ENCODE results near the gene GOLGA6L22. TPM values are rescaled to one million over a fixed set of nuclear protein-coding genes. Genes with fewer than 3 reads are reported as not detected.
A peak's percentile ranks its signal among the peaks of the same experiment; 100 is the strongest.
"Not testable (repeated sequence)": the region's sequence is repeated elsewhere in the genome, so short reads cannot be mapped to it uniquely, and the experiment has no call there.

GOLGA6L22 gene, protein sequence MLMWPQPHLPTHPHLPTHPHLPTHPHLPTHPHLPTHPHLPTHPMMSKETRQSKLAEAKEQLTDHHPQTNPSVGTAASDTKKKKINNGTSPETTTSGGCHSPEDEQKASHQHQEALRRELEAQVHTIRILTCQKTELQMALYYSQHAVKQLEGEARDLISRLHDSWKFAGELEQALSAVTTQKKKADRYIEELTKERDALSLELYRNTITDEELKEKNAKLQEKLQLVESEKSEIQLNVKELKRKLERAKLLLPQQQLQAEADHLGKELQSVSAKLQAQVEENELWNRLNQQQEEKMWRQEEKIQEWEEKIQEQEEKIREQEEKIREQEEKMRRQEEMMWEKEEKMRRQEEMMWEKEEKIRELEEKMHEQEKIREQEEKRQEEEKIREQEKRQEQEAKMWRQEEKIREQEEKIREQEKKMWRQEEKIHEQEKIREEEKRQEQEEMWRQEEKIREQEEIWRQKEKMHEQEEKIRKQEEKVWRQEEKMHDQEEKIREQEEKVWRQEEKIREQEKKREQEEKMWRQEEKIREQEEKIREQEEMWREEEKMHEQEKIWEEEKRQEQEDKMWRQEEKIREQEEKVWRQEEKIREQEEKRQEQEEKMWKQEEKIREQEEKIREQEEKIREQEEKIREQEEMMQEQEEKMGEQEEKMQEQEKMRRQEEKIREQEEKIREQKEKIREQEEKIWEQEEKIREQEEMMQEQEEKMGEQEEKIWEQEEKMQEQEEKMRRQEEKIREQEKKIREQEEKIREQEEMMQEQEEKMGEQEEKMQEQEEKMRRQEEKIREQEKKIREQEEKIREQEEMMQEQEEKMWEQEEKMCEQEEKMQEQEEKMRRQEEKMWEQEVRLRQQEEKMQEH
- total RNA-seq, result not detected
- long read RNA-seq, result 0 reads

DNA sequence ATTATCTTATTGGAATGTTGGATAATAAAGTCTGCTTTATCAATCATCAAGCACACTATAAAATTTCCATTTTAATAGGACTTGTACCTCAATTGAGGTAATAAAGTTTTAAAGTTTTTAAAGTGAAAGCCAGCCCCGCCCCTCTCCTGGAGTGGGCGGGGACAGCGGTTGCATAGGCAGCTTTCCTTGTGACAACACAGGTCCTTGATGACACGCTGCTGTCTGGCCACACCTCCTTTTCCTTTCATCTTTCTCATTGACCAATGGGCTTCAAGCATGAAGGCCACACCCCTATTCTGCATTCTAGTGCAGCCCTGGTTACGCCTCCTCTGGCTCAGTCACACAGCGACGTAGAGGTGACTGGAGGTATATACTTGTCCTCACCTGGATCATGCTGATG lies at the start of gene GOLGA6L22:
Gene GOLGA6L22, plus strand, starts transcription at position 301 of the 400 bp plus-strand sequence. Its CDS starts 91 bp downstream, at position 392.
- H3K27ac ChIP-seq (replicated peaks); H3K27me3 ChIP-seq (ENCODE audit: low read depth); H3K36me3 ChIP-seq; H3K4me3 ChIP-seq; intact Hi-C loops (cut with micrococcal nuclease); DNase-seq; H3K4me1 ChIP-seq; H3K9me3 ChIP-seq (replicated peaks): not testable (repeated sequence)

DNA sequence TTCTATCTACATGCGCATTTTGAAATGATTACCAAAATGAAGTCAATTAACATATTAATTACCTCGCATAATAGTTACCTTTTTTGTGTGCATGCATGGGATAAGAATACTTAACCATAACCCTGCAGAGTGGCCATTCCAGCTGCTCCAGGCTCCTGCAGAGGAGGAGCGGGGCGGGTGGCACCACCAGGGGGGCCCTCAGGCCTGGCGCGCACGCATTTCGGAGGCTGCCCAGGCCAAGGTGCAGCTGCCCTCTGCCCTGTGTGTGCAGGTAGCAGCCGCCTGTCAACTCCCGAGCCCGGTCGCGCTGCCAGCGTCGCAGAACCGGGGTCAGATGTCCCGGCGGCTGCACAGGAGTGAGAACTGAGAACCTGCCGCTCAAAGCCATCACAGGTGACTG lies 41.4 kb upstream of the GOLGA6L22 start:
- H3K9me3 ChIP-seq (replicated peaks); H3K4me3 ChIP-seq; DNase-seq; H3K27ac ChIP-seq (replicated peaks); intact Hi-C loops (cut with micrococcal nuclease); H3K36me3 ChIP-seq; H3K27me3 ChIP-seq (ENCODE audit: low read depth); H3K4me1 ChIP-seq: not testable (repeated sequence)

DNA sequence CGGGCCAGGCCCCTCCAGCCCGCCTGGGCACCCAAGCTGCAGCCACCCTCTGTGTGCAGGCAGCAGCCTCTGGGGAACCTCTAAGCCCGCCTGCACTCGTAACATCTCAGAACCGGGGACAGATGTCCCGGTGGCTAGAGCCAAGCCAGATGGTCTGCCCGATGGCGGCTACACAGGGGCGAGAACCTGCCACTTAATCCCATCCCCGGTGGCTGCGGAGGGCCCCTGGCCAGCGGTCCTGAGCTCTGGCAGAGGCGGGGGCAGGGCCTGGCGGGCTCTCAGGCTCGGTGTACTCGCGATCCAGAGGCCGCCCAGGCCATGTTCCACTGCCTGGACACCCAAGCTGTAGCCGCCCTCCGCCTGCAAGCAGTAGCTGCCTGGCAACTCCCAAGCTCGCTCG lies 40.9 kb upstream of the GOLGA6L22 start:
- H3K27me3 ChIP-seq (ENCODE audit: low read depth); H3K36me3 ChIP-seq; H3K27ac ChIP-seq (replicated peaks); H3K4me1 ChIP-seq; H3K9me3 ChIP-seq (replicated peaks); DNase-seq; intact Hi-C loops (cut with micrococcal nuclease): not testable (repeated sequence)
- peak overlapping the region; percentile 40 for H3K4me3 ChIP-seq

DNA sequence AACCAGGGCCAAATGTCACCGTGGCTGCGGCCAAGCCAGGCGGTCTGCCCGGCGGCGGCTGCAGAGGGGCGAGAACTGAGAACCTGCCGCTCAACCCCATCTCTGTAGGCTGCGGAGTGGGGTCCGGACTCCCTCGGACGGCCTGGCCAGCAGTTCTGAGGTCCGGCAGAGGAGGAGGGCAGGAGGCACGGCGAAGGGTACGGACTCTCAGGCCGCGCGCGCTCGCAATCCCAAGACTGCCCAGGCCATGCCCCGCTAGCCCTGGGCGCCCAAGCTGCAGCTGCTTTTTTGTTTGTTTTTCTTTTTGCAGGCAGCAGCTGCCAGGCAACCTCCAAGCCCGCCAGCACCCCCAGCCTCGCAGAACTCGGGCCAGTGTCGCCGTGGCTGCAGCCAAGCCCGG lies 40.5 kb upstream of the GOLGA6L22 start:
- H3K9me3 ChIP-seq (replicated peaks); H3K27me3 ChIP-seq (ENCODE audit: low read depth); H3K4me1 ChIP-seq; intact Hi-C loops (cut with micrococcal nuclease); H3K4me3 ChIP-seq; DNase-seq; H3K36me3 ChIP-seq; H3K27ac ChIP-seq (replicated peaks): not testable (repeated sequence)

DNA sequence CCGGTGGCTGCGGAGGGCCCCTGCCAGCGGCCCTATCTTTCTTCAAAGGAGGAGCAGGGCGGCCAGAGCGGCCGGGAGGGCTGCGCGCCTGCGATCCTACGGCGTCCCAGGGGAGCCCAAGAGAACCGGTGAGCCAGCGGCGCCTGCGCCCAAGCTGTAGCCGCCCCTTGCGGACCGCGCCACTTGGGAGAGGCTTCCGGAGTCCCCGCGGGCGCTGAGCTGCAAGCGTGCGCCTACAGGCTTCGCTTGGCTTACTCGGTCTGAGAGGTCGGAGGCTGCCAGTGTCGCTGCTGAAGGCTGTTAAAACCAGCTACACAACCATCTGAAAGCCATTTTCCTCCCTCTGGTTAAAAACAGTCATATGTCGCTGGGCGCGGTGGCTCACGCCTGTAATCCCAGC lies 40.0 kb upstream of the GOLGA6L22 start:
- peak overlapping the region; percentile 46 for H3K4me3 ChIP-seq
- H3K27ac ChIP-seq (replicated peaks); DNase-seq; H3K4me1 ChIP-seq; H3K9me3 ChIP-seq (replicated peaks); H3K36me3 ChIP-seq; H3K27me3 ChIP-seq (ENCODE audit: low read depth); intact Hi-C loops (cut with micrococcal nuclease): not testable (repeated sequence)

DNA sequence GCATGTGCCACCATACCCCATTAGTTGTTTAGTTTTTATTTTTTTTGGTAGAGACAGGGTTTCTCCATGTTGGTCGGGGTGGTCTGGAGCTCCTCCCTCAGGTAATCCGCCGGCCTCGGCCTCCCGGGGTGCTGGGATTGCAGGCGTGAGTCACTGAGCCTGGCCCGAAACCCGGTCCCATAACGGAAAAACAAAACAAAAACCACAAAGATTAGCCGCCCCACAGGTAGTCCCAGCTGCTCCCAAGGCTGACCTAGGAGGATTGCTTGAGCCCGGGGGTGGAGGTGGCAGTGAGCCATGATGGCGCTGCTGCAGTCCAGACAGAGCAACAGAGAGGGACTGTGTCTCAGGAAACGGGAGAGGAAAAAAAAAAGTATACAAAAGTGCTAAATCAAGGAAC lies 38.4 kb upstream of the GOLGA6L22 start:
- H3K27ac ChIP-seq (replicated peaks); H3K4me1 ChIP-seq; H3K4me3 ChIP-seq; H3K9me3 ChIP-seq (replicated peaks); intact Hi-C loops (cut with micrococcal nuclease); DNase-seq; H3K27me3 ChIP-seq (ENCODE audit: low read depth); H3K36me3 ChIP-seq: not testable (repeated sequence)

DNA sequence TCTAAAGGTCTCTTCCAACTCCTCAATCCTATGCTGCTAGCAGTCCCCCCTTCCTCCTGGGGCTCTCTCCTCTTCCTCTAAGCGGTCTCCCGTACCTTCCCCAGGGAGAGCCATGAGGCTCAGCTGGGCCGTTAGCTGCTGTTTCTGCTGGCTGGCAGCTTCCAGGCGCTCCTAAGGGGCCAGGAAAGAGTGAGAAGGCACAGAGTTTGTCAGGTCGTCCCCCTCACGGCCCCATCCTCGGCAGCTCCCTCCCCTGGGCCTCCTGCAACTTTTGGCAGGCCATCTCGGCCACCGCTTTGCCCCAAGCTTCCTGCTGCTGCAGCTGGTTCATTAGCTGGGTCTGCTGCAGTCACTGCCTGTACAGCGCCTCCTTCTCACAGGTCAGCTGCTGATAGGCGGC lies 29.3 kb upstream of the GOLGA6L22 start:
- H3K4me1 ChIP-seq; H3K9me3 ChIP-seq (replicated peaks); H3K27ac ChIP-seq (replicated peaks); H3K4me3 ChIP-seq; H3K36me3 ChIP-seq; intact Hi-C loops (cut with micrococcal nuclease); H3K27me3 ChIP-seq (ENCODE audit: low read depth); DNase-seq: not testable (repeated sequence)

DNA sequence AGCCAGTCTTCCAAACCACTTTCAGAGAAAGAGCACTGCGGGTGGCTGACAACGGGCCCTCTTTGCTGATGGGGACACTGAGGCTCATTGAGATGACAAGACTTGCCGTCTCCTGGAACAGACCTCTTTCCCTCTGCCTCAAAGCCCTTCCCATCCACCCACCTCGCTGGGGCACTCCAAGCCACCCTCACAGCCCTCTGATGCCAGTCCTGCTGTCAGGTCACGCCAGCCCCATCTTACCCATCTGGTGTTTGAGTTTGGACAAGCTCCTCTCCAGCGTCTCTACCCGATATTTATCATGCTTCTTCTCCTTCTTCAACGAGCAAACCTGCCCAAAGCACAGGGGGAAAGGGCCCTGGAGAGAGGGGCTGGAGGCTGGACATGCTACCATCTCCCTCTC lies 27.0 kb upstream of the GOLGA6L22 start:
- H3K36me3 ChIP-seq; intact Hi-C loops (cut with micrococcal nuclease); H3K4me1 ChIP-seq; H3K27me3 ChIP-seq (ENCODE audit: low read depth); H3K27ac ChIP-seq (replicated peaks); DNase-seq; H3K9me3 ChIP-seq (replicated peaks); H3K4me3 ChIP-seq: not testable (repeated sequence)

DNA sequence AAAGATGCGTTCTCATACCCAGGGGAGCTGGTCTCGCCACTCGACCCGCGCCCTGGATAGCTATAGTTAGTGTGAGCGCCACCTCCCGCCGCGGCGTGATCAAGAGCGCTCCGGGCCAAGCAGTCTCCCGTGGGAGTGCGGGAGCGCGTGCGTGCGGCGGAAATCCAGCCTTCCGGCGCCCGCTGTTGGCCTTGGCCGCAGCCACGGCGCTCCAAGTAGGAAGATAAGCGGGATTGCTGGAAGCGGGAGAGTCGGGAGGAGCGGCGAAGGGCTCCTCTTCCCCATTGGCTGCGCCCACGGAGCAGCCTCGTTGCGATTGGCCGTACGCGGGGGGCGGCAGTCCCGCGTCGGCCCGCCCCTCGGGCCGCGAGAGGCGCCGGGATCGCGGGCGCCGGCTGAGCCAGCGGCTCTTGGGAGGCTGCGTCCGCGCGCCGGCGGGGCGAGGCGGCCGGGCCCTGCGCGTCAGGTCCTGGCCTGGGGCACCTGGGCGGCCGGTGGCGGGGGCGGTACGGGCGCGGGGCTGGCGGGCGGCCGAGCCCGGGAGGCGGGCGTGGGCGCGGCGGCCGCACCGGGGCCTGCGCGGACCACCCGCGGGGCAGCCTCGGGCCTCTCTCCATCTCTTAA lies 35.9 kb downstream of the GOLGA6L22 start:
- peak overlapping the region; percentile 62 for H3K4me3 ChIP-seq
- H3K9me3 ChIP-seq (replicated peaks); intact Hi-C loops (cut with micrococcal nuclease); H3K27me3 ChIP-seq (ENCODE audit: low read depth); H3K4me1 ChIP-seq; H3K36me3 ChIP-seq: not testable (repeated sequence)
- H3K27ac ChIP-seq (replicated peaks), result peak overlapping the region; percentile 76
- peak; percentile 74 for DNase-seq
- TF ChIP-seq, protein P1, sequence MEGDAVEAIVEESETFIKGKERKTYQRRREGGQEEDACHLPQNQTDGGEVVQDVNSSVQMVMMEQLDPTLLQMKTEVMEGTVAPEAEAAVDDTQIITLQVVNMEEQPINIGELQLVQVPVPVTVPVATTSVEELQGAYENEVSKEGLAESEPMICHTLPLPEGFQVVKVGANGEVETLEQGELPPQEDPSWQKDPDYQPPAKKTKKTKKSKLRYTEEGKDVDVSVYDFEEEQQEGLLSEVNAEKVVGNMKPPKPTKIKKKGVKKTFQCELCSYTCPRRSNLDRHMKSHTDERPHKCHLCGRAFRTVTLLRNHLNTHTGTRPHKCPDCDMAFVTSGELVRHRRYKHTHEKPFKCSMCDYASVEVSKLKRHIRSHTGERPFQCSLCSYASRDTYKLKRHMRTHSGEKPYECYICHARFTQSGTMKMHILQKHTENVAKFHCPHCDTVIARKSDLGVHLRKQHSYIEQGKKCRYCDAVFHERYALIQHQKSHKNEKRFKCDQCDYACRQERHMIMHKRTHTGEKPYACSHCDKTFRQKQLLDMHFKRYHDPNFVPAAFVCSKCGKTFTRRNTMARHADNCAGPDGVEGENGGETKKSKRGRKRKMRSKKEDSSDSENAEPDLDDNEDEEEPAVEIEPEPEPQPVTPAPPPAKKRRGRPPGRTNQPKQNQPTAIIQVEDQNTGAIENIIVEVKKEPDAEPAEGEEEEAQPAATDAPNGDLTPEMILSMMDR (IDR thresholded peaks at IDR 0.05; ENCODE audit: borderline replicate concordance), result peak; percentile 9

DNA sequence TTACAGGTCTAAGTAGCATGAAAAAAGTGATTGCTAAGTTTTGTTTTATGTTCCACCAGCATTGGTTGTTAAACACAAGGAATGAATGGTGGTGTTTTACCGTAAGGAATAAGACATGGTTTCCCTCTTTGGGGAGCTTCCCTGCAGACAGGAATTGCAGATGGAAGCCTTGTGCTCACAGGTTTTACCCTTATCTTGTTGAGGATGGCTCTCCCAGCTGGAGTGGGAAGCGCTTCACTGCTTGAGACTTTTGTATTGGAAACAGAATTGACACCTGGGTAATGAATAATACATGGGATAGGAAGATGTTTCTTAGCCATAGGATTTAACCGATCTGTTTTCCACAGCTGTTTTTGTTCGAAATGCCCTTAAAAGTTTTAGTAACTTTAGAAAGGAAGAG lies 38.5 kb downstream of the GOLGA6L22 start:
- H3K9me3 ChIP-seq (replicated peaks); DNase-seq; H3K36me3 ChIP-seq; intact Hi-C loops (cut with micrococcal nuclease); H3K27me3 ChIP-seq (ENCODE audit: low read depth); H3K4me3 ChIP-seq; H3K4me1 ChIP-seq; H3K27ac ChIP-seq (replicated peaks): not testable (repeated sequence)

DNA sequence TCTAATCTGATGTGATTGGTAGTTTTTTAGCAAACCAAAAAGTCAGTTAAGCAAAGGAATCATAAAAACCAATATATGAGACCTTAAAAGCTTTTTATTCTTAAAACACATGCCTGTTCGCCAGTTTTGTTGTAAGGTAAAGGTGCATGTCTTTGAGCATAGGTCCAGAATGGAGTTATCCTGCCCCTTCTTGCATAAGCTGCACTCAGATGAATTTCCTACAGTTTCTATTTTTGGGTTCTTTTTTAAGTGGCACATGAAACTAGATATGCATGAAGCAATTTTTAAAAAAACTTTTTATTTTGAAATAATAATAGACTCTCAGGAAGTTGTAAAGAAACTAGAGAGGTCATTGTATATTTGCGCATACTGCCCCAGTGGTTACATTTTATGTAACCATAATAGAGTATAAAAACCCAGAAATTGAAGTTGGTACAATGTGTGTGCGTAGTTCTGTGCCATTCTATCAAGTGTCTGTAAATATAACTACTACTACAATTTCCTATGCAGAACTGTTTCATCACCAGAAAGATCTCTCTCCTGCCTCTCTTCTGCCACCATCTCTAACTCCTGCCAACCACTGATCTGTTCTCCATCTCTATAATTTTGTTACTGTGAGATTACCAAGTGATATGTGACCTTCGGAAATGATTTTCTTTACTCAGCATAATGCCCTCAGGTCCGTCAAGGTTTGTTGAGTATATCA lies 39.7 kb downstream of the GOLGA6L22 start:
- H3K4me3 ChIP-seq; H3K4me1 ChIP-seq; DNase-seq; H3K27ac ChIP-seq (replicated peaks); H3K27me3 ChIP-seq (ENCODE audit: low read depth); H3K36me3 ChIP-seq; H3K9me3 ChIP-seq (replicated peaks); intact Hi-C loops (cut with micrococcal nuclease): not testable (repeated sequence)

DNA sequence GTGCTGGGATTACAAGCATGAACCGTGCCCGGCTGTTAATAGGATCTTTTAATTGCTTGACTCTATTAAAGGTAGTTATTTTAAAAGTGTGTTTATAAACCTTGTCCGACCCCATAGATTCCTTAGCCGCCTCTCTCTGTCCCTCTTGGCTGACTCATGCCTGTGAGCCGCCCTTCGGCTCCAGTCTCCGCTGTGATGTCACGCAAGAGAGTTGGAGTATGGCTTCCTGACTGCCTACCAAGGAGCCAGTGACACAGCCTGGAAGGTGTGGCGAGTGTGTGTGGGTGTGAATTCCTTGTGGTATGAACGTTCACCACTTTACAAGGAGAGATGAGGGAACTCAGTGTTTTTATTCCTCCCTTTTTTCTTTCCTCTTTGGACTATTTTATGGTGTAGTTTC lies 43.6 kb downstream of the GOLGA6L22 start:
- DNase-seq; H3K9me3 ChIP-seq (replicated peaks); H3K27ac ChIP-seq (replicated peaks); H3K4me1 ChIP-seq; intact Hi-C loops (cut with micrococcal nuclease); H3K4me3 ChIP-seq; H3K36me3 ChIP-seq; H3K27me3 ChIP-seq (ENCODE audit: low read depth): not testable (repeated sequence)
